DMS79 treated with DMSO at 0.1 percent for 48 hours (cell line): Measurements from ENCODE around the gene NPAS1.

ENCODE experiments used
- DNase-seq: peaks from one replicate; lab custom pipeline; 2025; lab: John Stamatoyannopoulos, UW

Gene NPAS1

GRCh38 chr19:47082493-47082892 is 62.9 kb downstream of the NPAS1 start:
- no peak for DNase-seq

GRCh38 chr19:47084879-47085439 is 65.3 kb downstream of the NPAS1 start:
- DNase-seq, result no peak

- DNase-seq, result no peak
These were observed 66.6 kb downstream of the NPAS1 start for GRCh38 chr19:47086280-47086679.

GRCh38 chr19:47089767-47090350 is 70.2 kb downstream of the NPAS1 start:
- no peak for DNase-seq

- DNase-seq, result no peak
These were observed 73.6 kb downstream of the NPAS1 start for GRCh38 chr19:47093254-47093653.

GRCh38 chr19:47093841-47094240 is 74.2 kb downstream of the NPAS1 start:
- DNase-seq, result no peak

- DNase-seq, result no peak
These were observed 75.2 kb downstream of the NPAS1 start for GRCh38 chr19:47094557-47095475.
